LNCaP clone FGC (cell line): ENCODE data around the gene SYNM.

Source experiments
- DNase-seq: peaks from one replicate; pipeline ENCODE4 v3.0.0-alpha.2; 2011; ENCODE audit warnings: low read depth
- H3K4me3 ChIP-seq: 2 replicates; pipeline ENCODE4 v1.5.1; 2011; ENCODE audit warnings: mild to moderate bottlenecking, low read depth, low read length, control low read depth
- CTCF ChIP-seq: IDR thresholded peaks from 2 replicates; pipeline ENCODE4 v1.5.1; 2012; ENCODE audit warnings: mild to moderate bottlenecking; ENCODE audit not compliant: control insufficient read depth, insufficient read depth; ENCODE audit errors: extremely low read depth

SYNM gene

GRCh38 chr15:99115300-99116215 lies 10.7 kb downstream of the SYNM start:
- no peak for TF ChIP-seq CTCF
- DNase-seq = no peak
- H3K4me3 ChIP-seq = no peak overlapping the region

- TF ChIP-seq CTCF = no peak
- no peak overlapping the region for H3K4me3 ChIP-seq
- no peak for DNase-seq
These were observed 12.2 kb downstream of the SYNM start for GRCh38 chr15:99117111-99117510.

- DNase-seq = no peak
- no peak for TF ChIP-seq CTCF
- H3K4me3 ChIP-seq = no peak overlapping the region
These were observed 12.8 kb downstream of the SYNM start for GRCh38 chr15:99117563-99118257.

- H3K4me3 ChIP-seq = no peak overlapping the region
- no peak for DNase-seq
- TF ChIP-seq CTCF = no peak
These were observed 13.4 kb downstream of the SYNM start for GRCh38 chr15:99118258-99118632.

- TF ChIP-seq CTCF = no peak
- DNase-seq = no peak
These were observed 14.1 kb downstream of the SYNM start for GRCh38 chr15:99118801-99119546.

GRCh38 chr15:99120050-99120777 lies 15.3 kb downstream of the SYNM start:
- no peak for DNase-seq
- H3K4me3 ChIP-seq = no peak overlapping the region
- TF ChIP-seq CTCF = no peak

More at GRCh38 chr15:99118801-99119546, 14.1 kb downstream of the SYNM start:
- H3K4me3 ChIP-seq = no peak overlapping the region
